Activated gamma-delta T cell treated with Interleukin-2 at 50 U/mL for 16 hours (primary cell): ENCODE data around the gene TRAF7.
"Not testable (repeated sequence)": the region's sequence is repeated elsewhere in the genome, so short reads cannot be mapped to it uniquely, and the experiment has no call there.

Experiments used
- DNase-seq: peaks from one replicate; pipeline ENCODE4 v3.0.0-alpha.2; 2020

TRAF7 gene

DNA sequence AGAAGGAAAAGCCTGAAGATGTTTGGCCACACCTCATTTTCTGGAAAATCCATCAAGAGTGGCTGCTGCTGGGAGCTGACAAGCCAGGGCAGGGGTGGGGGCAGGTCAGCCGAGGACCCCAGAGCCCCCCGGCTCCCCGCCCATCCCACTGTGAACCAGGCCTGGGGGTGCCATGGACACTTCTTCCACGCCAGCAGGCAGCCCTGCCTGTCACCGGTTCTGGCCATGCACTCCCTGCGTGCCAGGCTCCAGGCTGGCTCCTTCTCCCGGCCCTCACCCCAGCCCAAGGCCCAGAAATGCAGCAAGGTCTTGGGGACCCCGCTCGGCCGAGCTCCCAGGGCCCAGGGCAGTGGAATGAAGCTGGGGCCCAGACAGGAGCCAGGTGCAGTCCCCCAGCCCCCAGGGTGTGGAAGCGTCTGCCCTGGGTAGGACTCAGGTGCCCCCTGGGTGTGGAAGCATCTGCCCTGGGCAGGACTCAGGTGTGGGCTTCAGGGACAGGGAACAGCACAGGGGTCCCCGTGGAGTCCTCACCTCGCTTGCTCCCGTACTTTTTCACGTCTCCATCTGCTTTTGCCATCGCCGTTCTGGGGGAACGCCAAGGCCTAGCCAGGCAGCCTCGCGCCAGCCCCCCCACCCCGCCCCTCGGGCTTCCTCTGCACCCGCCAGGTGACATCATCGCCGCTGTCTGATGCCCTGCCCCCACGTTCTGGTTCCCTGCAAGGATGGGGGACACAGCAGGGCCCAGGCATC lies 32.5 kb upstream of the TRAF7 start:
- DNase-seq, result not testable (repeated sequence)

DNA sequence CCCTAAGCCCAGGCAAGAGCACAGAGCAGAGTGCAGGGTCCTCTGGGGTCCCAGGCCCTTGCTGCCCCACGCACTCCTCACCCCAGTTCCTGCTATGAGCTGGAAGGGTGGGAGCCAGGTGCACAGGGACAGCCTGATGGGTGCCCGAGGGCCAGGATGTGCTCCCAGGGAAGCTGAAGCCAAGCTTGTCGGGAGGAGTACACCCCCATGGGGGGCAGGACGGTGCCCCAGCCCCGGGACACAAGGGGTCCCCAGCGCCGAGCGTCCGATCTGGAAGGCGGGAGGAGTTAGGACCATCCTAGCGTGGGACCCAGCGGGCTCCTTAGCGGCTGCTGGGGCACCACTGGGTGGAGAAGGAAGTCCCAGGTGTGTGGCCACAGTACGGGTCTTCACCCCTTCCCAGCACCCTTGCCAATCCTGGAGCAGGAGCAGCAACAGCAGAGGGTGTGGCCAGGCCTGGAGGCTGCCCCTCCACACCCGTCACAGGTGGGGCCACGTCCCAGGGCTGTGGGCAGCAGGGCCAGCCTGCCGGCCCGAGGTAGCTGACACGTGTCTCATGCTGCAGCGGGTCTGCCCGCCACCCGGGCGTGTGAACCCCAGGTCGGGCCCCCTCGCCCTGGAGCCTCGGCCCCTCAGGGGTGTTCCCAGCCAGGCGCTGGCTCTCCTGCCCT lies 31.7 kb upstream of the TRAF7 start:
- DNase-seq, result not testable (repeated sequence)

DNA sequence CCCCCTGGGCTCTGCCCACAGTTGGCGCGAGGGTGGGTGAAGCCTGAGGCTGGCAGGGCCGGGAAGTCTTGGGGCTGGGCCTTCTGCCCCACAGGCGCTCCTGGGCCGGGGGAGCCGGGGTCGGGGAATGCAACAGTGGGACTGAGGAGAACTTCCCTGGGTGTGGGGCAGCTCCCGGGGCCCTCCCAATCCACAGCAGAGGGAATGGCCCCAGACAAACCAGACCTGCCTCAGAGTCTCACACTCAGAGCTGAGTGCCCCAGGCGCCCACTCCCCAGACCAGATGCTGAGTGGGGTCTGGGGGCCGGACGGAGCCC lies 31.2 kb upstream of the TRAF7 start:
- not testable (repeated sequence) for DNase-seq

- DNase-seq, result not testable (repeated sequence)
These were observed 30.7 kb upstream of the TRAF7 start for GRCh38 chr16:2124694-2125444.

DNA sequence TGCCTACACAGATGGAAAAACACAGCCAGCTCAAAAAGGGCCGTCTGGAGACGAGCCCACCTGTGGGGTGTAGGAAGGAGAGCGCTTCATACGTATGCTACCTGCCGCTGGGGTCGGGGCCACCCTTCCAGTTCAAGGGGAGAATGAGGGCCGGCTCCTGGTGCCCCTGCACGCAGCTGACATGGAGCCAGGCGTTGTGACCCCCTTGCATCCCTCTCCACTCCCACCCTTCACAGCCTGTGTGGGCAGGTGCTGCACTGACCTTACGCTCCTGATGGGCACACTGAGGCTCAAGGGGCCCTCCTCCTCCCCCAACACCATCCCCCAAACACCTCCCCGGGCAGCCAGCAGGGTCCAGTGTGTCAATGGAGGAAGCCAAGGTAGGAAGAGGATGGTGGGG lies 30.0 kb upstream of the TRAF7 start:
- DNase-seq, result not testable (repeated sequence)

GRCh38 chr16:2126161-2126743 lies 29.3 kb upstream of the TRAF7 start:
- not testable (repeated sequence) for DNase-seq

DNA sequence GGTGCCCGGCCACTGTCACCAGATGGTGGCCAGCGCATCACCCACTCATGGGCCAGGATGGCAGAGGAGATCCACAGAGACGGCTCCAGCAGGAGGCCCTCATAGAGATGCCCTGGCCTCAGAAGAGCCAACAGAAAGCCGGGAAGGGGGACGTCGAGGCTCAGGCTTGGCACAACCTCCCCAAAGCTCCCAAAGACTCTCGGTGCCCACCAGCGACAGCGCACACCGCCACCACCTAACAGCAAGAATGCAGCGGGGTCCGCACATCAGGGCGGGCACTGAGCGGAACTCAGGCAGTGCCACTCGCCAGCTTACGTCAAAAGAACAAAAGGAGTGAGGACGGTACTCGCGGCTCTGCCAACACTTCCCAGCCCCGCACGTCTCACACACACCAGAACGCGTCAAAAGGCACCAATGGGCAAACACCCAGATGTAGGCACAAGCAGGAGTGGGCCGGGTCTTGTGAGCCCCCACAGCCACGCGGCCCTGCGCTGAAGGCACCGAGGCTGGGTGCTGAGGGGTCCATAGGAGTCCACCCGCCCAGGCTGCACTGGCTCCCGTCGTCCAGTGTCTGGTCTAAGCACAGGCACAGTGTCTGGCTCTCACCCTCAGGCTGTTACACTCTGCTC lies 28.5 kb upstream of the TRAF7 start:
- not testable (repeated sequence) for DNase-seq

DNA sequence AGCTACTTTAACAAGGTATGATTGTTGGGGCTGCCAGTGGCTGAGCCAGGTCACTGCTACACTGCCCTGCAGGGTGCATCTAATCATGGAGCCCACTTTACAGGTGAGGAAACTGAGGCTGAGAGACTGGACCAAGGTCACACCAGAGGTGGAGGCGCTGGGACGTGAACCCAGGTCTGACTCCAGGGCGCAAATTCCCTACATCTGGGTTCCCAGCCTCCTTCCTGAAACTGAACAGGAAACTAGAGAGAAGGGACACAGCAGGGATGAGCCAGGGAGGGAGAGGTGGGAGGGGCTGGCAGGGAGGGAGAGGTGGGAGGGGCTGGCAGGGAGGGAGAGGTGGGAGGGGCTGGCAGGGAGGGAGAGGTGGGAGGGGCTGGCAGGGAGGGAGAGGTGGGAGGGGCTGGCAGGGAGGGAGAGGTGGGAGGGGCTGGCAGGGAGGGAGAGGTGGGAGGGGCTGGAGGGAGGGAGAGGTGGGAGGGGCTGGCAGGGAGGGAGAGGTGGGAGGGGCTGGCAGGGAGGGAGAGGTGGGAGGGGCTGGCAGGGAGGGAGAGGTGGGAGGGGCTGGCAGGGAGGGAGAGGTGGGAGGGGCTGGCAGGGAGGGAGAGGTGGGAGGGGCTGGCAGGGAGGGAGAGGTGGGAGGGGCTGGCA lies 27.8 kb upstream of the TRAF7 start:
- DNase-seq, result not testable (repeated sequence)

- not testable (repeated sequence) for DNase-seq
These were observed 26.3 kb upstream of the TRAF7 start for GRCh38 chr16:2129251-2129650.

GRCh38 chr16:2129890-2130447 lies 25.6 kb upstream of the TRAF7 start:
- DNase-seq, result not testable (repeated sequence)

DNA sequence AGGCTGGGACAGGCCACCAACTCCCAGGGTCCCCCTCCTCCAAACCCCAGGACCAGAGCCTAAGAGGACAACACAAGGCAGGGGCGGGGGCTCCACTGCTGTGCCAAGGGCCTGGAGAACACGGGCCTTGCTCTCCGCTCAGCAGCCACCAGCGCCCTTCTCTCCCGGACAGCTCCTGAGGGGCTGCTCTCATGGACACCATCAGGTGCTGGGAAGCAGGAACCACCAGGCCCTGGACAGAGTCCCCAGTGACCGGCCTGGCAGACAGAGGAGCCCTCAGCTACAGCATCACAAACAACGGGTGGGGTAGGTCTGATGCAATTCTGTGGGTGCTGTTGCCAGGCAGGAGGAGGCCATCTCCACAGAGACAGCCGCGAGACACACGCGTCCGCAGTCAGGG lies 21.8 kb upstream of the TRAF7 start:
- not testable (repeated sequence) for DNase-seq

DNA sequence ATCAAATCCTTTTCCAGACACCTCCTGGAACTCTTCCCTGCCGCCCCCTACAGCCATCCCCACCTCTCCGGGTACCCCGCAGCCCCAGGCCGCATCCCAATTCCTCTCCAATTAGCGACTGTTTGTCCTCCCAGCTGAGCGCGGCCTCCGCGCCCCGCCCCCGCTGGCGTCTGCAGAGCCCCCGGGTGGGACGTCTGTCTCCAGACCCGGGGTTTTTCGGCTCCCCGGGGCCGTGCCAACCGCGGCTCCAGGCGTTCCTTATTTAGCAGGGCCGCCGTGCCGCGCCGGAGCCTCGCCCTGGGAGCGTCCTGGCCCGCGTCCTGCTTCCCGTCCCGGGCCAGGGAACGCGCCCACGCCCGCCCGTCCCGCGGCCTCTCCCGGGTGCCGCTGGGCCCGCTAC lies 20.5 kb upstream of the TRAF7 start:
- not testable (repeated sequence) for DNase-seq

- peak; percentile 98 for DNase-seq
These were observed 19.7 kb upstream of the TRAF7 start, which contains the start of gene PKD1 for GRCh38 chr16:2135770-2136490. TSS of gene PKD1 (minus strand) at chr16:2135898. CDS start at chr16:2135689, 209 bp downstream.

DNA sequence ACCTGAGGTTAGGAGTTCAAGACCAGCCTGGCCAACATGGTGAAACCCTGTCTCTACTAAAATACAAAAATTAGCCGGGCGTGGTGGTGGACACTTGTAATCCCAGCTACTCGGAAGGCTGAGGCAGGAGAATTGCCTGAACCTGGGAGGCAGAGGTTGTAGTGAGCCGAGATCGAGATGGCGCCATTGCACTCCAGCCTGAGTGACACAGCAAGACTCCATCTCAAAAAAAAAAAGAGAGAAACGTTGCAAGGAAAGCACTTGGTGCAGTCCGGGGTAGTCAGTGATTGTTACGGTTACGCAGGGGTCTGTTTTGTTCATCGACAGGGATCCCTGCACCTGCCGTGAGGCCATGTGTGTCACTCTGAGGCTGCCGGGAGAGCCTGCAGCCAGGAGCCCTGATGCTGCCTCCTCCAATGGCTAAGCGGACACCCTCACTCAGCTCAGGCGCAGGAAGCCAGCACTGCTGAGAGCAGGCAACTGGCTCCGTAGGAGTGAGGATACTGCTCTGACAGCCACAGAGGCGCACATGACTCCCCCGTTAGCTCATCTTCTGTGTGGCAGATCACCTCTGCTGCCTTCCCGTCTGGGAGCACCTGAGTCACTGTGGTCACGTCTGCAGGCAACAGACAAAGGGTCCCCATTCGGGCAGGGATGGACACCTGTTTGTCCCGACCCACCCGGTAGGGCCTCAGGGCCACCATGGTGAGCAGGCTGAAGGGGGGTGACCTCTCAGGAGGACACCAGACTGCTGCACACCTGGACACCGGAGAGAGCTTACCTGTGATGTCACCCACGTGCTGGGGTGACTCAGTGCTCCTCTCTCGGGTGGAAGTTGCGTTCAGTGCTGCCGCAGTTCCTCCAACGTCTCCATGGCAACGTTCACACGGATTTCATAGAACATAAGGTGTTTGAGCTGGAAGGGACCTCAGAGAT lies 12.4 kb upstream of the TRAF7 start:
- DNase-seq, result no peak

- DNase-seq, result no peak
These were observed 11.6 kb upstream of the TRAF7 start for GRCh38 chr16:2143878-2144485.

- no peak for DNase-seq
These were observed 9.7 kb upstream of the TRAF7 start for GRCh38 chr16:2145843-2146242.

DNA sequence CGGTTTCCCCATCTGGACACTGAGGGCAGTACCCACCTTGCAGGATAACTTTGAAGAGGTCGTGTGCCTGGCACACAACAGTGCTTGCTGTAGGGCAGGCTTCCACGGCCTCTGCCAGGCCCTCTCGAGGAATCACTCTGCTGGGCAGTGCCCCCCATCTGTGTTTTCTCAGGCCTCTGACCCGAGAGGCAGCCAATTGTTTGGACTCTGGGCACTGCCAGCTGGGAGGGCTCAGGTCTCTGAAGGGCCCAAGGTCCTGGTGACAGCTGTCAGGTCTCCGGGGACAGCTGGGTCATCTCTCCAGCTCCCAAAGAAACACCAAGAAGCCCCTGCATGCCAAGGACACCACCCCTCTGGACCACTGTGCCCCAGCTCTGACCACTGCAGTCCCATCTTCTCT lies 8.2 kb upstream of the TRAF7 start:
- no peak for DNase-seq

DNA sequence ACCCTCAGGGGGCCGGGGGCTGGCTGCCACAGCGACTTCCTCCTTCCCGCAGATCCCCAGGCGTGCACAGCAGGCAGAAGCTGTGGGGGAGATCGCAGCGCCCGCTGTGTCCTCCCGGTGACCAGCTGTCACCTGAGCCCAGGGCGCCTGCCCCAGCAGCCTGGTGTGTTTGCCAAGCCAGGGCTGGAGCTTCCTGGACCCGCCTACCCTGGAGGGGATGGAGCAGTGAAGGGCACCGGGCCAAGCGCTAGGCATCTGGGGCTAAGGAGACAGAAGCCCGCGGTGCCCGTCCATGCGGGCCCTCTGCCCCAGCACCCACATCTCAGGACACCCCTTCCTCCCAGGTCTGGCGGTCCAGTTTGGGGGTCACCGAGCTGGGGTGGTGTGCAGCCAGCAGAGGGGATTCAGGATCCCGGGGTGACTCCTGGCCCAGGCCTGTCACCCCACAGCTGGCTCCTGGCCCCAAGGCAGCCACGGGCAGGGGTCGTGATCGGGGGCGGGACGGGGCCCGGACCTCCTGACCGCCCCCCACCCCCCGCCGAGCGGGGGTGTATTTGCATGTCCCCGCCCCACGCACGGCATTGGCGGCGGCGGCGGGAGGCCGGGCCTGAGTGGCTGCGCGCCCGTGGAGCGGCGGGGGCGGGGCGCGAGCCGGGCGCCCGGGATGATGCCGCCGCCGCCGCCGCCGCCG lies 7.5 kb upstream of the TRAF7 start, which contains the start of gene RAB26:
TSS of gene RAB26 (plus strand) at position 645 of the 691 bp plus-strand sequence. CDS start 159 bp downstream, outside the sequence.
- DNase-seq, result peak; percentile 30
